Kidney capillary endothelial cell (primary cell): ENCODE measurements around the gene KRT10.

Source experiments
- DNase-seq: peaks from one replicate; pipeline ENCODE4 v3.0.0-alpha.2; 2018; ENCODE audit warnings: low spot score

Gene KRT10

DNA sequence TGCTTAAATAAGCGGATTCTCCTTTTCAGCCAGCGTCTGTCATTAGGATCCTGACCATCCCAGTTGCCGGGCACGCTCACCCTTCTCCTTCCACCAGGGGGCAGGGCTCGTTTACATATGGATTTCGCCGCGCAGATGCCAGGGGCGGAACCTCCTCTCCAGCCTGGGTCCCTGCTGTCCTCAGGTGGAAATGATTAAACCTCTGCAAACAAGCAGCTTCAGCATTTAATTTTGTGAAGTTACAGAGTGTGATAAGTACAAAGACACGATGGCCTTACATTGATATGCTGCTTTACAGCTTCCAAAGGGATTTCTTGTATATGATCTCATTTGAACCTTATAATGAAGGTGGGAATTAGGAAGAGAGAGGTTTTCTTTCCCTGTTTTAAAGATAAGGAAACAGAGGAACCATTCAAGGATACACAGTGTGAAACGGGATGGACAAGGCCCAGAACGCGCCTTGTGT is 18.8 kb downstream of the KRT10 start:
- peak; percentile 55 for DNase-seq

DNA sequence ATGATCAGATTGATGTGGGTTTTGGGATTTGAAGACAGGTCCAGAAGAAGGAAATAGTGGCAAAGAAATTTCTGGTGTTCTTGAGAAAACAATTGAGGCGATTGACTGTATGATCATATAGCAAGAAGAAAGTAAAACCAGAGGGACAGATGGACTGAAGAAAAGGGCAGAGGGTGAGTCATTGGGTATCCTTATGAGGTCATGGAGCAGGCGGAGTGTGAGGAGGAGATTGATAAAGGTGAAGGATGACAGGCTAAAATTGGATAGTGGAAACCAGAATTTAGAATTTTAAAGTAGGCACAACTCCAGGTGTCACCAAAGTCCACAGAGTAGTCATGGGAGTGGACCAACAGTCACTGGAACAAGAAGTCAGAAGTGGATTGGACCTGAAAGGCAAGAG is 21.3 kb downstream of the KRT10 start:
- no peak for DNase-seq

DNA sequence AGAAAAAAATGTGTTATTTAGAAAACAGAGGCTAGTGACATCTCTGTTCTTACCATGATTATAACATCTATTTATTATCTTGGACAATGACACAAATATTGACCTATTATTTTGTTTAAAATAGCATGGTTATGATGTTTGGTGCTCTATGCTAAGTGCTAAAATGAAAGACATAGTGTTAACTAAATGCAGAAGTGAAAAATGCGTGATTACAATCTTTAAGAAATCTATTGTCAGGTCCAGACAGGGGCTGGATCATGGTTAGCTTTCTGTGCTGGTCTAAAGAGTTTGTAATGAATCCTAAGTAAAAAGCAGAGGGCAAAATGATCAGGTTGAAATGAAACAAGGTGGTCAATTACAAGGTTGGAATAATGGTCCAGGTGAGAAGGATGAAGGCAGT is 22.0 kb downstream of the KRT10 start:
- DNase-seq: no peak

DNA sequence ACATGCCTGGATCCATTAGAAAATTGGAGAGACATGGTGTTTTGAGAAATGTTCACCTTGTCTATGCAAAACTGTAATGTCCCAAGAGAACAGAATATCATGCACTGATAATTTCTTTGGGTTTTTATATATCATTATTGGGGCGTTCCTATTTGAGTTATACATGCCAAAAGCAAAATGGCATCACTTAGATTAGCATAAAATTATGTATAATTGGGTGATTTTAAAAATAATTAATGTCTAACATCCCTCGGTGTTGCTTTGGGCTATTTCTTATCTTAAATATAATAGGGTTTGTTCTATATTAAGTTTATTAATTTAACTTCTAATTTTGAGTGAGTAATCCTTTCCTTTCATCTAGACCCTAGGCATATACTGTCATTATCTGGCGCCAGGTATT is 22.6 kb downstream of the KRT10 start, which contains the start of gene KRT28:
Gene KRT28, minus strand, starts transcription at position 101 of the 400 bp plus-strand sequence. Its CDS starts 66 bp downstream, at position 35.
- DNase-seq: no peak

DNA sequence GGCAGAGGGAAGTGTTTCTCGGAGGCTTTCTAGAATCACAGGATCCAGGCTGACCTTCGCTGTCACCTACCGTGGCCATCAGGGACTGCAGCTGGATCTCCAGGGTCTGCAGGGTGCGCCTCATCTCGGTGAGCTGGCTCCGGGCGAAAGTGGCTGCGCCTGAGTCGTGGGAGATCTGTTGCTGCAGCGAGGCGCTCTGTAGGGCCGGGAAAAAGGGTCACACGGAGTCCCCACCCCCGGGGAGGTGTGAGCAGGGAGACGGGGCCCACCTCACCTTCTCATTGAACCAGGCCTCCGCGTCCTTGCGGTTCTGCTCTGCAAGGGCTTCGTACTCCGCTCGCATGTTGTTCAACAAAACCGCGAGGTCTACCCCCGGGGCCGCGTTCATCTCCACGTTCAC is 25.6 kb downstream of the KRT10 start:
- no peak for DNase-seq

DNA sequence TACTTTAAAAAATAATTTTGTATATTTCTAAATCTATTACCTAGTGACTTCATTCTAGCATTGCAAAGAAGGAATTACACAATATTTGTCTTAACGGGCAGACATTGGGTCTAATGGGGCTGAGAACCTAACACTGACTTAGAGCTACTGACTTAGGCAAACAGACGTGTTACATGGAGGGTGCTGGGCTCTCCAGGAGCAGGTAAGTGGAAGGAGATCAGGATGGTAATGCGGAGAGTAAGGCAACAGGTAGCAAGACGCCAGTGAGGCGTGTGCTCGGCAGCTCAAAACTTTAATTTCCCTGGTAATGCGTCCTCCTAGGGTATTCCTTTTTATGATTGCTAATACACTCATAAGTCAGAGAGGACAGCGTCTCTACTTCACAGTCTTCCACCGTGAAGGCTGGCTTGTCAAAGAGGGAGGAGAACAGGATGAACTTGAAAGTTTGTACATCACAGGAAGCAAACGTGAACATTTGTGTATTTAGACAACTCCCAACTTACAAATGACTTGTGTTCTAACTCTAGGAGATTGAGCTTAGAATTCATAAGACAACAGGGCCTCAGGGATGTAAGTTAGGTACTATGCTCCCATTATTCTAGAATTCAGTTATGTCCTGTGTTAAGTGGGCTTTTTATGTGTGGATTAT is 27.3 kb downstream of the KRT10 start:
- DNase-seq: no peak

DNA sequence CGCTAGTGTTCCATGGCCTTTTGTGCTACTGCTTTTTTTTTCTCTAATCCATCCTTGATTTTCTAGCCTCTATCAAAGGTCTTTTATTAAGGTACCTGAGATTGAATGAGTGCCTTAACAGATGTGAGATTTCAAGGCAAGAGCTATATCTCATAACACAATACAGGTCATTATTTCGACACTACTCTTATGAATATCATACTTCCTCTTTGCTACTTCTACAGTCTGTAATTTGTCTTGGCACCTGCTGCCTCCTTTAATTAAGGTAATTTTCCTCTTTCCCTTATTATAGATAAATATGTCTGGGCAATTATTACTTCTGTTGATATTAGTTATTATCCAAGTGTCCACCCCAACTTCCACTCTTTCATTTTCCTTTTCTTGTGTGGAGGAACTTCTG is 27.9 kb downstream of the KRT10 start:
- no peak for DNase-seq

DNA sequence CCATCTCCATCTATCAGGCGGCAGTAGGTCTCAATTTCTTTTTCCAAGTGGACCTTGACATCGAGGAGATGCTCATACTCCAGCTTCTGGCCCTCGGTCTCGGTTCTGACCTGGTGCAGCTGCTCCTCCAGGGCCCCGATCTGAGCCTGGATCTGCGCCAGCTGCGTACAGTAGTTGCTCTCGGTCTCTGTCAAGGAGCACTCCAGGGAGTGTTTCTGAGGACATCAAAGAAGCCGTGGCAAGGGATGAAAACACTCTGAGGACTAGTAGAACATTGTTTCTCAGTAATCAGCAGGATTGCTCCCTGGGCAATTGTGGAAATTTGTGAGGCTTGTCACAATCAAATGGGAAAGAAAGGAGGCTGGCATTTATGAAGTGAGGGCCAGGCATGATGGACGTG is 28.6 kb downstream of the KRT10 start:
- no peak for DNase-seq

DNA sequence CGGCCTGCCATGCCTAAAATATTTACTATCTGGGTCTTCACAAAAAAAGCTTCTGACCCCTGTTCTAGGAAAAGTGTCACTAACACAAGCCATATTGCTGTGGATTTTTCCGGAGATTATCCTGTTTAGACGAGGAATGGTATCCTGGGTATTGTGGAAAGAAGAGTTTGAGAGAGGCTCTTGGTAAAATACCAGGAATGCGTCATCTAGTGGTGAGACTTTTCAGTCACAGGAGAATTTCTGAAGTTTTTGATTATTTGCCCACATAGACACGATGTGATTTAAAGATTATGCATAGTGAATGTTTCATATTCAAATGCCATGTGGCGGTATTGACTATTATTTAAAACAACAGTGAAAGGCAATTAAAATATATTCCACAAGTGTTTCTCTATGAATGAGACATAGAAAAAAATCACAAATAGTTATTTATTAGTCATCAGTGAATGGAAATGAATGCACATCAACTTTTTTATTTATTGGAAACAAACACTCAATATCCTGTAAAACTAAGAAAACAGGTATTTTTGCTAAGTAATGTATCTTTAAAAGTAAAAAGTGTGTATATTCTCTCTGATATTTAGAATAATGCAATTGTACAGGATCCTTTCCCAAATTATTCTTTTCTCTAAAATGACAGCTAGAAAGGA is 30.5 kb downstream of the KRT10 start:
- peak; percentile 41 for DNase-seq

DNA sequence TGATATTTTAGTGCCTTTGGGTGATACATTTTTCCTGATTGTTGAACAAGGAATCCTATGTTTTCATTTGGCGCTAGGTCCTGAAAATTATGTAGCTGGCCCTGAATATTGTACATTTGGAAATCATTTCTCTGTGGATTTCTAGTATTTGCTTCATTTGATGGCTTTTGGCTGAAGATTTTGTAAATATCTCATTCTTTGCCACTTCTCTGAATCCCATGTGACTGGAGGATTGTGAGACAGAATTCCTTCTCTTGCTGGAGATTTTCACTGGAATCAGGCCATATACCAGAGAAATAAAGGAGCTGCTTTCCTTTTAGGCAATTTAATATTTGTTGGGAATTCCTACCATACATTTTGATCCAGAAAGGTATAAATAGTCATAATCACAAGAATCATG is 31.3 kb downstream of the KRT10 start:
- DNase-seq: no peak

DNA sequence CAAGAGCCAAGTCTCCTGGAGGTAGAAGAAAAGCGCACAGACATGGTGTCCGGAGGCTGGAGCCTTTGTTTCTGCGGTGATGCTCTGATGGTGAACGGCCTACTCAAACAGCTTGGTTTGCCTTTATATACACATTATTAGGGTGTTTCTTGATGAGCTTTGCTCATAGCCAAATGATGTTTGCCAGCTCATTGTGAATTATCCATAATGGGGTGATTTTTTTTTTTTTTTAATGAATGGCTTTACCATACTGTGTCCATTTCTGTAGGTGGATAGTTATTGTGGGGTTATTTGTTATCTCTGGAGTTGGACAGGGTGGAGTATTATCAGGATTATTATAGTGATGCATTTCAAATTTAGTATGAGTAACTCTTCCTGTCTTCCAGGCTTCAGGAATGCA is 40.0 kb downstream of the KRT10 start, which contains the start of gene KRT27:
Gene KRT27, minus strand, starts transcription at position 101 of the 400 bp plus-strand sequence. Its CDS starts 57 bp downstream, at position 44.
- DNase-seq: no peak

DNA sequence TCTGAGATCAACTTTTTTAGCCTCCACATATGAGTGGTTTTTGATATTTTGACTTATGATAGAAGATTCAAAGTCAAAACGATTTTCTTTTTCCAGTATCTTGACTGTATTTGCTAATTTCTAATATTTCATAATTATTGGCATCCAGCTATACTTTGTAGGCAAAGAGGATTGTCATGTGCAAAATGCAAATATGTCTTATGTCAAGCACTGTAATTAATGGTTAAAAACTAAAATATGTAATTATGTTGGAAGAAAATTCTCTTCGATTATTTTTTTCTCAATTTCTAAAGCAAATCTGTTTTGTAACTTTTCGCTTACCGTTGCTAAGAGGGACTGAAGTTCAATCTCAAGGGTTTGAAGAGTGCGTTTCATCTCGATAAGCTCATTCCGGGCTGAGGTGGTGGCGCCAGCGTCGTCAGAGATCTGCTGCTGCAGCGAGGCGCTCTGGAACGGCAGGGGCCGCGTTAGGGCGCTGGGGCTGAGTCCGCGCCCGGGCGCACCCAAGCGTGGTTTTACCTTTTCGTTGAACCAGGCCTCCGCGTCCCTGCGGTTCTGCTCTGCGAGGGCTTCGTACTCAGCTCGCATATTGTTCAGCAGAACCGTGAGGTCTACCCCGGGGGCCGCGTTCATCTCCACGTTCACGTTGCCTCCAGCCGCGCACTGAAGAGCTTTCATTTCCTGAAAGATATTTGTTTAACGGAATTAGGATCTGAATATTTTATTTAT is 43.1 kb downstream of the KRT10 start:
- no peak for DNase-seq

DNA sequence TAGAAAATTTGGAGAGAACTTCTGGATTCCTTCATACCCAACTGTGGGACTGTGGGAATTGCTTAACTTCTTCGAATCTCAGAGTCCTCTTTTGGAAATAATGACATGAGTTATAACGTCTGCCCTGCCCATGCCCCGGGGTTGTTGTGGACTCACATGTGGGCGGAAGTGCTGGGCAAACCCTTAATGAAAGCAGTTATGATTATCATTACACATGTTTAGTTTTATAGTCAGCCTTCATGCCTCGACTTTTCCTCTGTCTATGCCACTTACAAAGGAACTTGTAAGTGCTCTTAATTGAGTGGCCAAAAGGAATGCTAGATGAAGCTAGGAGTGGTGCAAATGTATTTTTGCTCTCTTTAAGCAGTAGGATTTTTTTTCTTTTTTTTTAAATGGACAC is 44.0 kb downstream of the KRT10 start:
- no peak for DNase-seq

DNA sequence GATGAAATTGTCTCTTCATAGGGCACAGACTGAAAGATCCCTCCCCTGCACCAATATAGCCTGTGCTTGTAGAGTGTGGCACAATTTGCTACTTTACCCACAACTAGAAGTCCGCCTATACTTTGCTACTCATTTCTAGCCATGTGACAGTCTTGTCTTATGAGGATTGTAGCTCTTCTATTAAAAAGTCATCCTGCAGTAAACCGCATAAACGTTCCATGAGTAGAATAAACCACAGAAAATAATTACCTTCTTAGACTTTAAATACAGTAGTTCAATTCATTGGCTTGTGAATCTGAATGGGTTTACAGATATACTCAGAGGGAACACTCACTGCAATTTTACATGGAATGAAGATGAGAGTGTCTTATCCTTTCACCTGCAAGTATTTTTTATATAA is 44.4 kb downstream of the KRT10 start:
- no peak for DNase-seq

DNA sequence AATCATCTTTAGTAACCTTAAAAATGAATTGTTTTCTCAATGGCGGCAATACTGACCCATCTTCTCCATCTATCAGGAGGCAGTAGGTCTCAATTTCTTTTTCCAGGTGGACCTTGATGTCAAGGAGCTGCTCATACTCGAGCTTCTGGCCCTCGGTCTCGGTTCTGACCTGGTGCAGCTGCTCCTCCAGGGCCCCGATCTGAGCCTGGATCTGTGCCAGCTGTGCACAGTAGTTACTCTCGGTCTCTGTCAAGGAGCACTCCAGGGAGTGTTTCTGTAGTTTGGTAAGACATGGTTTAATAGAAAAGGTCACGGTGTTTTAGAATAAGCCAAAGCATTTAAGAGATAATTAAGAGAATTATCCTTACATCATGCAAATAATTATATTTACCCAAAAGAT is 45.0 kb downstream of the KRT10 start:
- DNase-seq: no peak

DNA sequence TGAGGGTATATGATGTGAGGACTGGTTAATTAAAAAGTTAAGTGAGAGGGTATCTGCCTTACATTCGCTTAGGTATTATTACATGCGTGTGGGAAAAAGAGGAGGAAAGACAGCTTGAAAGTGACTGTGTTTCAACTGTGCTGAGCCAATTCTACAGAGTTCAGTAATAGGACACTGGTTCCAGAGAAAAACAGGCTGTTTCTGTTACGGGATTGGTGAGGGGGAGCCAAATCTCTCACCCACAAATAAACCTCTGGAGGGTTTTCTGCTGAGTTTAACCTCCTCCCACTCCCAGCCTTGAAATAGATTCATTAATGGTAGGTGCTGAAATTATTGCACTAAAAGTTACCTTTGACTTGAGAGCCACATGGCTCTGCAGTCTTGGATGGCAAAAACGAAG is 46.5 kb downstream of the KRT10 start:
- no peak for DNase-seq

DNA sequence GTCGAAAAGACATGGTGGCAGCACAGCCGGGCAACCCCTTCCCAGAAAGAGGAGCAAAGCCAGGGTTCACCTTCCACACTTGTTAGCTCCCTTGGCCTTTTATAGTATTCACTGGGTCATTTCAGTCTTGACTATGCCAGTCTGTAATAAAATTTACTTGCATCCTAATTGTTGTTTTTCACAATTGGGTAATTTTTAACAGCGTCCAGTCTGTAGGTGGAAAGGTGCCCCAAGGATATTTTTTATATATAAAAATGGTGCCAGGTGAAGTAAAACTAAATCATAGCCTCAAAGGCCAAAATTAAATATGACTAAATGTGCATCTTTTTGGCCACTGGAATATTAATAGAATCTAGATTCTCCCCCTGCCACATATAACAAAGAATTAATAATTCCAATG is 50.3 kb downstream of the KRT10 start, which contains the start of gene KRT26:
Gene KRT26, minus strand, starts transcription at position 101 of the 400 bp plus-strand sequence. Its CDS starts 88 bp downstream, at position 13.
- no peak for DNase-seq
